NCI-H1436 treated with DMSO at 0.1 percent for 48 hours (cell line): ENCODE data around the gene AMBP.
"Not testable (repeated sequence)": the region's sequence is repeated elsewhere in the genome, so short reads cannot be mapped to it uniquely, and the experiment has no call there.

Experiments used
- DNase-seq: peaks from one replicate; lab custom pipeline; 2025; lab: John Stamatoyannopoulos, UW

AMBP gene

GRCh38 chr9:114050646-114051045 is 27.5 kb downstream of the AMBP start:
- no peak for DNase-seq

- DNase-seq = no peak
These were observed 27.9 kb downstream of the AMBP start for GRCh38 chr9:114050226-114050568.

GRCh38 chr9:114049441-114050225 is 28.5 kb downstream of the AMBP start:
- DNase-seq = no peak

- no peak for DNase-seq
These were observed 29.3 kb downstream of the AMBP start for GRCh38 chr9:114048533-114049415.

- DNase-seq = no peak
These were observed 30.4 kb downstream of the AMBP start for GRCh38 chr9:114047717-114048116.

- no peak for DNase-seq
These were observed 31.2 kb downstream of the AMBP start for GRCh38 chr9:114046875-114047274.

- no peak for DNase-seq
These were observed 31.8 kb downstream of the AMBP start for GRCh38 chr9:114046237-114046755.

GRCh38 chr9:114043660-114044059 is 34.4 kb downstream of the AMBP start:
- not testable (repeated sequence) for DNase-seq

- no peak for DNase-seq
These were observed 38.6 kb downstream of the AMBP start for GRCh38 chr9:114039484-114039883.

GRCh38 chr9:114038724-114039313 is 39.3 kb downstream of the AMBP start:
- DNase-seq = no peak

- DNase-seq = no peak
These were observed 40.0 kb downstream of the AMBP start for GRCh38 chr9:114037961-114038723.

- DNase-seq = no peak
These were observed 40.9 kb downstream of the AMBP start for GRCh38 chr9:114037249-114037648.

- DNase-seq = no peak
These were observed 42.0 kb downstream of the AMBP start for GRCh38 chr9:114035845-114036801.

- no peak for DNase-seq
These were observed 42.8 kb downstream of the AMBP start for GRCh38 chr9:114035221-114035844.

GRCh38 chr9:114034661-114035062 is 43.4 kb downstream of the AMBP start:
- no peak for DNase-seq

GRCh38 chr9:114034196-114034595 is 43.9 kb downstream of the AMBP start:
- DNase-seq = no peak

GRCh38 chr9:114033397-114034103 is 44.5 kb downstream of the AMBP start:
- DNase-seq = no peak

GRCh38 chr9:114031948-114032840 is 45.9 kb downstream of the AMBP start:
- DNase-seq = no peak
